CD4-positive, alpha-beta T cell treated with Interleukin-12 subunit alpha and Interleukin-12 subunit beta, for 1 hour (primary cell): ENCODE results near the gene LYZL4.
A peak's percentile ranks its signal among the peaks of the same experiment; 100 is the strongest.

ENCODE experiments used
- DNase-seq: peaks from one replicate; pipeline ENCODE4 v3.0.0-alpha.2; 2020

The LYZL4 gene

GRCh38 chr3:42410370-42411131 is at the start of gene LYZL4:
LYZL4 (minus strand) TSS chr3:42410610; CDS start chr3:42407251, 3,359 bp downstream.
- DNase-seq, result no peak

GRCh38 chr3:42459151-42459550 is 48.7 kb upstream of the LYZL4 start:
- DNase-seq, result no peak

GRCh38 chr3:42456211-42456610 is 45.8 kb upstream of the LYZL4 start:
- no peak for DNase-seq

GRCh38 chr3:42451546-42452230 is 41.3 kb upstream of the LYZL4 start:
- DNase-seq, result no peak

GRCh38 chr3:42451116-42451515 is 40.7 kb upstream of the LYZL4 start:
- DNase-seq, result no peak

GRCh38 chr3:42450567-42450966 is 40.2 kb upstream of the LYZL4 start:
- DNase-seq, result no peak

GRCh38 chr3:42447481-42447880 is 37.1 kb upstream of the LYZL4 start:
- DNase-seq, result no peak

- DNase-seq, result no peak
Measured at GRCh38 chr3:42446111-42447050, 36.0 kb upstream of the LYZL4 start.

GRCh38 chr3:42443819-42444436 is 33.5 kb upstream of the LYZL4 start:
- DNase-seq, result peak; percentile 68

GRCh38 chr3:42443292-42443691 is 32.9 kb upstream of the LYZL4 start:
- no peak for DNase-seq

- DNase-seq, result no peak
Measured at GRCh38 chr3:42442640-42443039, 32.2 kb upstream of the LYZL4 start.

- DNase-seq, result no peak
Measured at GRCh38 chr3:42441791-42442190, 31.4 kb upstream of the LYZL4 start.

- DNase-seq, result no peak
Measured at GRCh38 chr3:42440924-42441323, 30.5 kb upstream of the LYZL4 start.

- no peak for DNase-seq
Measured at GRCh38 chr3:42439261-42440115, 29.1 kb upstream of the LYZL4 start.

- DNase-seq, result no peak
Measured at GRCh38 chr3:42438758-42439157, 28.3 kb upstream of the LYZL4 start.

GRCh38 chr3:42438193-42438592 is 27.8 kb upstream of the LYZL4 start:
- DNase-seq, result no peak

GRCh38 chr3:42434777-42435380 is 24.5 kb upstream of the LYZL4 start:
- no peak for DNase-seq

- no peak for DNase-seq
Measured at GRCh38 chr3:42432485-42432884, 22.1 kb upstream of the LYZL4 start.

- no peak for DNase-seq
Measured at GRCh38 chr3:42430781-42431532, 20.5 kb upstream of the LYZL4 start.

- no peak for DNase-seq
Measured at GRCh38 chr3:42428830-42429229, 18.4 kb upstream of the LYZL4 start.
